Activated CD8-positive, alpha-beta memory T cell treated with anti-CD3 and anti-CD28 coated beads for 48 hours (primary cell): ENCODE measurements around the gene RAI1.

Experiments used
- DNase-seq, 3 experiments: peaks; one replicate each; pipeline ENCODE4 v3.0.0-alpha.2; 2020; ENCODE audit warnings: low read depth in 2 of 3, low spot score in 2 of 3

The RAI1 gene

DNA sequence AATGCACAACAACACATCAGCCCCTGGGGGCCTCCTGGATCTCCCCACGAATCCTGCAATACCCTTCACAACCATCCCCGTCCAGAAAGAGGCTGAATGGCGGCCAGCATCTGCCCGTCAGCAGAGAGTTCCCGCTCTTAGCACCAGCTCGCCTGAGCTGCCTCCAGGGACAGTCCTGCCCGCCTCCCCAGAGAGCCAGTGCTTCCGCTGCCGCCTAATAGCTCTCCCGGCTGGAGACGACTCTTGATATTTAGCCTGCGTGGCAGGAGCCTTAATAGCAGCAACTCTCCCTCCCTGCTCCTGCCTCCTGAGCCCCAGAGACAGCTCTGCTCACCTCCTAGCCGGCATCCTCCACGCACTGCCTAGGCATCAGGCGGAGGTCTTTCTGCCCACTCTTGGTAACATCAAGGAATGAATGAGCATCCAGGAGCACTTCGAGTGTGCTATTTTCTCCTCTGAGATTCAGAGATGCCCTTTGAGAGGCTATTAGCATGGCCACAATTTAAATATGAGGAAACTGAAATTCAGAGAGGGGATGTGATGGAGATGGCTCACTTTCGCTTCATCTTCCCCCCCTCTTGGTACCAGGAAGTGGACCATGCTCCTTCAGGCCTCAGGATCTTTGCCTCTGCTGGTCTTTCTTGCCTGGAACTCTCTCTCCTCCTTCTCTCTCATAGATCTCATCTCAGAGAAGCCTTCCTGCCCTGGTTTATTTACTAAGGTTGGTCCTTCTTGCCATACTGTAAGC lies 67.9 kb downstream of the RAI1 start:
- no peak for DNase-seq

DNA sequence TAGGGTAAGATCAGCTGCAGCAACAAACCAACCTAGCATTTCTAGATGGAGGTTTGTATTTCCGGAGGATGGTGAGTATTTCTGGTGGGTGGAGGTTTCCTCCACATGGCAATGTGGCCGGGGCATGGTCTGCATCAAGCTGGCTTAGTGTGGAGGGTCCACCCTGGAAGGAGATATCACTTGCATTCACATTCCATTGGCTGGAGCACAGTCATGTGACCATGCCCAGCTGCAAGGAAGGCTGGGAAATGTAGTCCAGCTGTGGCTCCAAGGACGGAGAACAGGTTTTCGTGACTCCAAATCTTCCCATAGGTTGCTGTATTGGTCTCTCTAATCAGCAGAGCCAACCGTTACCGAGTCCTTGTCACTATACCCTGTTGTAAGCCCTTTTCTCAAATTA lies 68.7 kb downstream of the RAI1 start:
- no peak for DNase-seq

- DNase-seq: no peak
These were observed 69.6 kb downstream of the RAI1 start for GRCh38 chr17:17750881-17751280.

DNA sequence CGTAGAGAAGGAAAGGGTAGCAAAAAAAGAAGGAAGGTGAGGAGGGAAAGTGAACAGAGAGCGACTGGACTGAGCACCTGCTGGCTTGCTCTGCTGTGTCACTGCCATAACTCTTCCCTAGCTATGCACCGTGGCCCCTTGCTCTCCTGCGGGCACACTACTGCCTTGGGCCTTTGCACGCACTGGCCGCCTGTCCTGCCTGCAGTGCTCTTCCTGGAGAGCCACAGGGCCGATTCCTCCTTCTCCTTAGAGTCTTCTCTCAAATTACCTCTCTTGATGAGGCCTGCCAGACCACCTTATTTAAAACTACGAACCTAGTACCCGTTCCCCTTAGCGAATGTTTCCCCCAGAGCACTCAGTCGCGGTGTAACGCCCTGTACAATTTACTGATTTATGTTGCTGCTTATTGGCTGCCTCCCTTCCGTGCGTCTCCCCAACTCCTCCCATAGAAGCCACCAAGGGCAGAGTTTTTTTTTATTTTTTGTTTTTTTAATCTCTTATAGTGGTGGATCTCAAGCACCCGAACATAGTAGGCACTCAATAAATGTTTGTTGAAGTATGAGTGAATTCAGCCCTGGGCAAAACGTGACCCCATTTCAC lies 70.3 kb downstream of the RAI1 start:
- no peak for DNase-seq

DNA sequence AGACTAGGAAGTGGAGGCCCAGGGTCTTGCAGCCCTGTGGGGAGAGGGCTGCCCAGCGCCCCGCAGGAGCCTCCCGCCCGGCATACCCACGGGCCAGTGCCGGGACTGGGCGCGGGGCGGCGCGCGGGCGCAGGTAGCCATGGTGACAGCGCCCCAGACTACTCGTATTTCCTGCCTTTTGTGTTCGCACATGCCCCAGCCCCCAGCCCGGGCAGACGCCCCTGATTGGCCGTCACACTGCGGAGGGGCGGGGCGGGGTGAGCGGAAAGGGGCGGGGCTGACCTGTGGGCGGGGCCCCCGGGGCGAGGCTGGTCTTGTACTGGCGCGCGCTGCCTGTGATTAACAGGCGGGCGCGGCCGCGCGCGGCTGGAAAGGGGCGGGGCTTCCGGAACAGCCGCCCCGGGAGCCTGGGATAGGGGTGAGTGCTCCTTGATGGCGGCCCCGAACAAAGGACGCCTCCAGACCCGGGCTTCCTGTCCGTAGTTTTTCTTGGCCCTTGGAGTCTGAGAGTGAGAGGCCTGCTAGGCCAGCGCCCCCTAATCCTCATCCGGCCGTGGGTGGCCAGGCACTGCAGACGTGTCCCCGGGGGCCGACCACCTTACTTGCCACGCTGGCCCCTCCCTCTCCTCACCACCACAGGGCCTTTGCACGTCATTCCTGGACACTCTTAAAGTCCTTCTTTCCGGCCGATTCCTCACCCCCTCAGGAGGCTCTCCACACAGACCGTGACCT lies 71.0 kb downstream of the RAI1 start:
- peak; percentile 96 to 97 (median 97) for DNase-seq

DNA sequence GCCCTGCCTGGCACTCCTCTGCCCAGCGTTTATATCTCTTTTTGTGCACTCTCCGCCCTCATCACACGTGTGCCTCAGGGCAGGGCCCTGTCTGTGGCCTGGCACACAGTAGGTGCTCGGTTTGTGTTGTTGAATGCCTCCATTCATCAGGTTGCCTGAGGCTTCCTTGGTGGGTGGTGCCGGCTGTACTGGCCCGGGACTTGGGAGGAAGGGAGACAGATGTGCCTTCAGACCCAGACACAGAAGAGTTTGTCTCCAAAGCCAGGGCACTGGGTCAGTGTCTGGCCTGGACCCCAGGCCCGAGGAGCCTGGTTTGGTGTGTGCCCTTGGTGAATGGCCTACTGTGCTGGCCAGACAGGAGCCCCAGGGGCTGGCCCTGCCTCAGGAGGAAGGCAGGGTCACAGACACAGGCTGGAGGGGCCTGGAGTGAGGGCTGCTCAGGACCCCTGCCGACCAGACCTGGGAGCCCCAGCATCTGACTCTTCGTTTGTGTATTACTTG lies 71.6 kb downstream of the RAI1 start:
- DNase-seq: no peak

- no peak for DNase-seq
These were observed 73.7 kb downstream of the RAI1 start for GRCh38 chr17:17754719-17755686.

DNA sequence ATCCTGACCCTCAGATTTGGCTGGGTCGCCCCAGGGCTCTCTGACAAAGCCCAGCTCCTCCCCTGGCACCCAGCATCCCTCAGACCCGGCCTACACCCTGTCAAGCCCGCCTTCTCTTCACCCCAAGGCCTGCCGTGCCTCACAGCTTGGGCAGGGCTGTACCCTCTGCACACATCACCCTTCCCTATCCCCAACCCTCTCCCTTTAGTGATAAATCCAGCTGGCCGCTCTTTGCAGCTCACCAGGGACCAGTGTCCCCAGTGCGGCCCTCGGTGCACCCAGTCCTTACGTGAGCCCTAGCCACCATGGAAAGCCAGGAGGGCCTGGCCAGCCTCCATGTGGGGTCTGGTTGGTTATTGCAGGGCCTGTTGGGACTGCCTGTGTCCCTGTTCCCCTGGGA lies 74.5 kb downstream of the RAI1 start:
- DNase-seq: no peak

- DNase-seq: no peak
These were observed 76.1 kb downstream of the RAI1 start for GRCh38 chr17:17757391-17757791.

- DNase-seq: no peak
These were observed 76.9 kb downstream of the RAI1 start for GRCh38 chr17:17757956-17758845.

GRCh38 chr17:17758941-17759563 lies 77.8 kb downstream of the RAI1 start:
- no peak for DNase-seq

DNA sequence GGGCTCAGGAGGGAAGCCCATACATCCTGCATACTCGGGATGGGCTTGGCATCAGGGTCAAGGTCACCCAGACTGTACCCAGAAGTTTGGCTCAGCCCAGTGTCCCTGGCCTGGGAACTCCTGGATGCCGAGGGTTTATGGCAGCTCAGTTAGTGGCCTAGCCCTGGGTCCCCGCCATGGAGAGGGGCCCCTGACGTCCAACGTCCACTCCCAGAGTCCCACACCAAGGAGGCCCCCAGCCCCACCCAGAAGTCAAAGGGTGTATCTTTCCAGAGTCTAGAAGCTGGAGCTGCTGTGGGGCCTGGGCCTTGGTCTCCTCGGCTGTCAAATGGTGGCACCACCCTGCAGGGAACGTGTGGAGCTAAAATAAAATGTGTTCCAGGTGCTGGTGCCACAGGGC lies 79.1 kb downstream of the RAI1 start:
- DNase-seq: no peak

DNA sequence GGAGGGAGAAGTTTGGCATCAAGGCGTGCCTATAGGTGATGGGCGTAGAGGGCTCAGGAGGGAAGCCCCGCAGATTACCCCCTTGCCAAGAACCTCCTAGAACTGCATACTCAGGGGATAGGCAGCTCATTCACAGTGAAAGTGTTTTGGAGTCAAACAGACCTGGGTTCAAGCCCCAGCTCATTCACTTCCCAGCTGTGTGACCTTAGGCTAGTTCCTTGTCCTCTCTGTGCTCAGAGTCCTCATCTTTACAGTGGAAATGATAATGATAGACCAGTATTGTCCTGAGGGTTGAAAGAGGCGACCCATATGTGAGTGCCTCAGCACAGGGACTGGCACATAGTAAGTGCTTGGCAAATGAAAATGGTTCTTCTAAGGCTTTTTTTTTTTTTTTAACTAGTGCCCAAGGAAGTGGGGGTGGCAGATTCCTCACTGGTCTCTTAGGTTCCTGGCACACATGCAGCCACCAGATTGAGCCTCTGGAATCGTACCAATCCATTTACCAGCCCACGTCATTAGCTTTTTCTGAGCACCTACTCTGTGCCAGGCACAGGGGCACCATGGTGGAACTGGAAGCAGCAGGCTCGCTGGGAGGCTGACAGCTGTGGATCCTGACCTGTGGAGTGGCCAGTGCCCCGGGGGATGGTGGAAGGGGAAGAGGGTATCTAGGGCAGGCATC lies 79.8 kb downstream of the RAI1 start:
- DNase-seq: no peak

- DNase-seq: no peak
These were observed 80.9 kb downstream of the RAI1 start for GRCh38 chr17:17761894-17762743.

GRCh38 chr17:17762744-17763105 lies 81.5 kb downstream of the RAI1 start:
- no peak for DNase-seq

DNA sequence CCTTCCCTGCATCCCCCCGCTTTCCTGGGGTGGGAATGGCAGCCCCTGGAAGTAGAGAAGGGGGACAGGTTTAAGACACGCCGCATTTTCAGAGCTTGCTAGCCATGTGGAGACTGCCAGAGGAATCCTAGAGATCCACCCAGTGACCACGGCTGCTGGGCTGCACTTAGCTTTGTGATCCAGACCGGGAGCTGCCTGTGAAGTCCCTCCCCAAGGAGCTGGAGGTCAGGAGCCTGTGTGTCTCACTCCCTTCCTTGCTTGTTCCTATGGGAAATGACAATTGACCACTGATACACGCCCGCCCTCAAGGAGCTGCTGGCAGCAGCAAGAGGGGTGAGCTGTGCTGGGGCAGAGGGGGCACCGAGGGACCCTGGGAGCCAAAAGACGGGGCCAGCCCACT lies 81.9 kb downstream of the RAI1 start:
- no peak for DNase-seq

DNA sequence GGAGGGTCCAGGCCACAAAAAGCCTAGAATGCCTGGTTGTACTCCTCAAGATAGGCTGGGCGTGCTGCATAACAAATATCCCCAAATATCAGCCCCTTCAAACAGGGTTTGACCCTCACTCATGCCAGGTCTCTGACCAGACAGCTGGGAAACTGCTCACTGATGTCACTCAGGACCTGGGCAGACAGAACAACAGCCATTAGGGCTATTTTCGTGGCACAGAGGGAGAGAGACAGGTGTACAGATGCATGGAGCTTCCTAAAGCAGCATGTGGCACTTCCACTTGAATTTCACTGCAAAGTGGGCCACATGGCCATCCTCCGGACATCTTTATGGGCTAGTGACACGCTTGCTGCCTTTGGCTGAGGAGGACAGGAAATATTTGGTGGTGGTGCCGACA lies 82.5 kb downstream of the RAI1 start:
- DNase-seq: no peak
